Stimulated activated naive CD8-positive, alpha-beta T cell treated with anti-CD3 and anti-CD28 coated beads, Interleukin-15, Interleukin-2, amounts not matched to agents 100 ng/mL and 50 ng/mL, for 24 hours (primary cell): Measurements from ENCODE around the gene PRDM16.

Experiments used
- H3K27ac Mint-ChIP-seq: one replicate; pipeline ENCODE4 v1.8.0; 2021; ENCODE audit warnings: mild to moderate bottlenecking, mixed read lengths
- H3K27me3 Mint-ChIP-seq: one replicate; pipeline ENCODE4 v1.8.0; 2021; ENCODE audit warnings: mixed read lengths
- H3K36me3 Mint-ChIP-seq: one replicate; pipeline ENCODE4 v1.8.0; 2021; ENCODE audit warnings: low read depth, mixed read lengths
- H3K4me1 Mint-ChIP-seq: one replicate; pipeline ENCODE4 v1.8.0; 2021; ENCODE audit warnings: low read depth, mixed read lengths
- H3K4me3 Mint-ChIP-seq: one replicate; pipeline ENCODE4 v1.8.0; 2021; ENCODE audit warnings: mild to moderate bottlenecking, mixed read lengths
- H3K9me3 Mint-ChIP-seq: one replicate; pipeline ENCODE4 v1.8.0; 2021; ENCODE audit warnings: mixed read lengths

Gene PRDM16

DNA sequence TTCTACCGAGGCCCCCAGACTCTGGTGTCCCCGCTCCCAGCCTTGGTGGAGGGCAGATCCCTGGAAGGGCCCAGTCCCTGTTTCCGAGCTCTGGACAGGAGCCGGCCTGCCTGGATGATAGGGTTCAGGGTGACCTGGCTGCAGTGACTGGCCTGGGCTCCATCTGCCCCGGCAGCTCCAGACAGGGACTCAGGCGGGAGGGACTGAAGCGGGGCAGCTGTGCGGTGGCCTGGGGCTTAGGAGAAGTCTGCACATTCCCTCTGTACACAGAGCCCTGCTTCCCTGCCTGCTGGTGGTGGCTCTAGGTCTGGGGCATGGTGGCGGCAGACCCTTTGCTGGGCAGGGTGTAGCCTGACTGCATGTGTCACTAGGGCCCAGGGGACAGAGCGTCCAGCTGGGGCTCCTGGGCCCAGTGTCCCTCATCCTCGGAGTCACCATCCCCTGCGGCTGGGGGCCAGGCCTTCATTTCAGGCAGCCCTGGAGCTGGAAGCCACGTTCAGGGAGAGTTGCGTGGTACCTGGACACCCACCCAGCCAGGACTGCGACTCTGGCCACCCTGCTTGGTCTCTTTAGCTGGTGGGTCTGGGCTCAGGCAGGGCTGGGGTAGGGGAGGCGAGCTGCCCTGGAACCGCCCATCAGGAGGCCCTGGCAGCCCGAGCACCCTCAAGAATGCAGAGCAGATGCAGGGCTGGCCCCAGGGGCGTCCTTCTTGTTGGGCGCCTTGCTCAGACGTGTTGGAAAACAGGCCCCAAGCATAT lies 395.1 kb downstream of the PRDM16 start:
- Mint-ChIP-seq H3K9me3 (no peaks in the 10 kb centered on the region), H3K4me3 (no peak overlapping the region), H3K27ac (no peak overlapping the region), H3K27me3 (no peaks in the 10 kb centered on the region), H3K4me1 (no peaks in the 10 kb centered on the region), H3K36me3 (no peaks in the 10 kb centered on the region)

DNA sequence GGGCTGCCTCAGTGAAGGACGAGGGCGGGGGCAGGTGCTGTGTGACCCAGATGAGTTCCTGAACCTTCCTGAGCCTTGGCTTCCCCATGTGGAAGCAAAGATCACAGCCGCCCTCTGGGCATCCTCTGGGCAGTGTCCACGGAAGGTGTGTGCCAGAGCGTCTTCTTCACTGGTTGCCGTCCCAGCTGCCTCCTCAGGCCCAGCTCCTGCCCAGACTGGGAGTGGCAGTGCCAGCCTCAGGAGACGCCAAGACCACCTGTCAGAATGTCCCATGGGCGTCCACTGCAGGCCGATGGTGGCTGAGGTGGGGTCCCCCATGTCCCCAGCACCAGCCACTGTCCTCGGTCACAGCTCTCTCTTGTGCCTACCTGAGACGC lies 395.6 kb downstream of the PRDM16 start:
- Mint-ChIP-seq H3K36me3 (no peaks in the 10 kb centered on the region), H3K27ac (no peak overlapping the region), H3K4me3 (no peak overlapping the region), H3K4me1 (no peaks in the 10 kb centered on the region), H3K27me3 (no peaks in the 10 kb centered on the region), H3K9me3 (no peaks in the 10 kb centered on the region)

DNA sequence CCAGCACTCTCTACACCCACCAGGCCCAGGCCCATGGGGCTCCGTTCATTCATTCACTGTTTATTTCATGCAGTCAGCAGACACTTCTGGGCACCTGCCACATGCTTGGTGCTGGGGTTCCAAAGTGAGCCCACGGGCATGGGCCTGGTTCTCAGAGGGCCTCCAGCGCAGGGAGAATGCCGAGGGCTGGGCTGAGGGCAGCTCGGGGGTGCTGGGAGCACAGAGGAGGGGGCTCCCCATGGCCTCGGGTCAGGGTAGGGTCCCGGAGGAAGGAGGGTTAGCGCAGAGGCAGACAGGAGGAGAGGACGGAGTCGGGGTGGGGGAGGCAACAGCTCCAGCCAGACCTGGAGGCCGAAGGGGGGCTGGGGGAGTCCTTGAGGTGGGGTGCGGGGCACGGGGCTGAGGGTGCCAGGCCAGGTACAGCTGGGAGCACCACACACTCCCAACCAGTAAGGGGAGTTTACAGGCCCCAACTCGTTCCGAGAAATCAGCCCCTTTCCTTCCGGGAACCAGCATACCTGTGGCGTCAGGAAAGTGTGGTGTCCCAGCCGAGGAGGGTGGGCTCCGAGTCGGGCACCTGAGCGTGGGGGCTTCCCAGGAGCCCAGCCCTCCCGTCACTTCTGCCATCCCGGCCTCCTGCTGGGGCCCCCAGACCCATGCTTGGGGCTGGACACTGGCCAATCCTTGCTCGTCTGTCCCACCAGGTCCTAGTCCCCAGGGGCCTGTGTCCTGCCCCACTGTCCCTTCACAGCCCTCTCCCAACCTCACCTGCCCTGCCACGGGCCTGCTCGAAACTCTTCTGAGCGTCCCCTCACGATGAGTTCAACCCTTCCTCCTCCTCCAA lies 396.3 kb downstream of the PRDM16 start:
- no peak overlapping the region for H3K27ac Mint-ChIP-seq
- no peaks in the 10 kb centered on the region for H3K9me3 Mint-ChIP-seq
- H3K4me1 Mint-ChIP-seq: no peaks in the 10 kb centered on the region
- H3K27me3 Mint-ChIP-seq: no peaks in the 10 kb centered on the region
- no peaks in the 10 kb centered on the region for H3K36me3 Mint-ChIP-seq
- H3K4me3 Mint-ChIP-seq: no peak overlapping the region

DNA sequence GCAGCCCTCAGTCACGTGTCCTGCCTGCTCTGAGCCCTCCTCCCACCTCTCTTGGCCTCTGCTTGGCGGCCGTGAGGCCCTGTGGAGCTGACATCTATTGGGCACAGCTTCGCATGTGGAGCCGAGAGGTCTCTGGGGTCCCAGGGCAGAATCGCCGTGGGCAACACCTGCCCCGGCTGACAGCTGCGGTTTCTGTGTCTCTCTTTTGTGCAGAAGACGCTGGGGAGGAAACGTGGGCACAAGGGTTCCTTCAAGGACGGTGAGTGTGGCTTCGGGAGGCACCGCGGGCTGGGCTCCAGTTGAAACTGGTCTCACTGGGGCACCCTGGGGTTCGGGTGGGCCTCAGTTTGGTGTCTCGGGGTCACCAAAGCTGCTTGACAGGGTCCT lies 396.9 kb downstream of the PRDM16 start:
- no peaks in the 10 kb centered on the region for H3K9me3 Mint-ChIP-seq
- no peak overlapping the region for H3K27ac Mint-ChIP-seq
- no peaks in the 10 kb centered on the region for H3K27me3 Mint-ChIP-seq
- H3K36me3 Mint-ChIP-seq: no peaks in the 10 kb centered on the region
- no peak overlapping the region for H3K4me3 Mint-ChIP-seq
- H3K4me1 Mint-ChIP-seq: no peaks in the 10 kb centered on the region

DNA sequence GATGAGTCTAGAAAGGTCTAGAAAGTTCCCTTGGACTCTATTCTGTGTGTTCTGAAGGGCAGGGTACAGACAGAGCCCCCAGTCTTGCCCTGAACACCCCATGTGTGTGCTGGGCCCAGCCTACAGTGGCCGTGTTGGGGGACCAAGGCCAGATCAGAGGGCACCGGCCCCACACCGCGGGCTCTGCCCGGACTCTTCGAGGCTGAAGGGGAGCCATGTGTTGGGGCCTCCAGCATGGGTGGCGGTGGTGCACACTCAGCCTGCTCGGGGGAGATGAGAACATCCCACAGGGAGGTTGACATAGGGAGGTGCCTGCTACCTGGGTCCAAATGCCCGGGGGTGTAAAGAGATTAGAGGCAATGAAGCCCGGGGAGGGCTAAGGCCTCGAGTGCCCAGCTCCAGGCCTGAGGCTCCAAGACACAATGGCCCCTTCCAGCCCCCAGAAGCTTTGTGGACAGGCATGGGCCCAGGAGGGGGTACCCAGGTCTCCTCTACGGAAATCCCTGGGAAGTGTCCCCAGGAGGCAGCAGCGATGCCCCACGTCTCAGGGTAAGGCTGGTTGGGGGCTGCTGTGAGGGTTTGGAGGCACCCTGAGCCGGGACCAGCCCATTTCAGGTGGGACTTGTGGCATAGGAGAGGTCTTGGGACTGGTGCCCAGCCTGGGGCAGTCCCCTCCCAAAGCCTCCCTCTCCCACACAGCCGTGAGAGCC lies 397.5 kb downstream of the PRDM16 start:
- Mint-ChIP-seq H3K27ac (no peak overlapping the region), H3K4me3 (no peak overlapping the region), H3K4me1 (no peaks in the 10 kb centered on the region), H3K36me3 (no peaks in the 10 kb centered on the region), H3K27me3 (no peaks in the 10 kb centered on the region), H3K9me3 (no peaks in the 10 kb centered on the region)

DNA sequence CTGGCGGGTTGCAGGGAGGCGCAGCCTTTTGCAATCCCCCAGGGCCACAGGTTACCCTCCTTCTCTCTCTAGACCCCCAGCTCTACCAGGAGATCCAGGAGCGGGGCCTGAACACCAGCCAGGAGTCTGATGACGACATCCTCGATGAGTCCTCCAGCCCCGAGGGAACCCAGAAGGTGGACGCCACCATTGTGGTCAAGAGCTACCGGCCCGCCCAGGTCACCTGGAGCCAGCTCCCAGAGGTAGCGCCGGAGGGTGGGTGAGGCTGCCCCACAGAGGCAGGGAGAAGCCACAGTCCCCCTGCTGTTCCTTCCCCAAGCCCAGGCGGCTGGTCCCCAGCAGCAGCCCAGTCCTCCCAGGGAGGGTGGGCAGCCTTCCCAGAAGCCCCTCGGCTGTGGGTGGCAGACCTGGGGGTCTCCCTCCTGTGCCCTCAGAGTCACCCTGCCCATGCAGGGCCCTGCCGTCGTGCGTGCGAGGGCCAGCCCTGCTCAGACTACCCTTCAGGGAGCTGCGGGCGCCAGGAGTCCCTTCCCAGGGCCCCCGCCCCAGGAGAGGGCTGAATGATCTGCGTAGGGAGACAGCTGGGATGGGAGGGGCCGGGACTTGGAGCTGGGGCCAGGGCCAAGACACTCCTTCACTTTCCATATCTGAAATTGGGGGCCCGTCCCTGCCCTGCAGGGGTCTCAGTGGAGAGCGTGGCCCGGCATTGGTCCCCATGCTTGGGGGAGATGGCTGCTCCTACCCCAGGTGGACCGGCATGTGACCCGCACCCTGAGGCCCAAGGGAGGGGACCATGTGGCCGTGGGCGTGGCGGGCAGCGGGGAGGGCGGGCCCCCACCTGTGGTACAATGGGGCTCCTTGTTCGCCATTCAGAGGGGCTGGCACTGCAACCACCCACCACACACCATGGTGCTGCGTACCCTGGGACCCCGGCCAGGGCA lies 398.4 kb downstream of the PRDM16 start:
- no peaks in the 10 kb centered on the region for H3K27me3 Mint-ChIP-seq
- H3K4me1 Mint-ChIP-seq: no peaks in the 10 kb centered on the region
- H3K27ac Mint-ChIP-seq: no peak overlapping the region
- no peak overlapping the region for H3K4me3 Mint-ChIP-seq
- H3K36me3 Mint-ChIP-seq: no peaks in the 10 kb centered on the region
- H3K9me3 Mint-ChIP-seq: no peaks in the 10 kb centered on the region

DNA sequence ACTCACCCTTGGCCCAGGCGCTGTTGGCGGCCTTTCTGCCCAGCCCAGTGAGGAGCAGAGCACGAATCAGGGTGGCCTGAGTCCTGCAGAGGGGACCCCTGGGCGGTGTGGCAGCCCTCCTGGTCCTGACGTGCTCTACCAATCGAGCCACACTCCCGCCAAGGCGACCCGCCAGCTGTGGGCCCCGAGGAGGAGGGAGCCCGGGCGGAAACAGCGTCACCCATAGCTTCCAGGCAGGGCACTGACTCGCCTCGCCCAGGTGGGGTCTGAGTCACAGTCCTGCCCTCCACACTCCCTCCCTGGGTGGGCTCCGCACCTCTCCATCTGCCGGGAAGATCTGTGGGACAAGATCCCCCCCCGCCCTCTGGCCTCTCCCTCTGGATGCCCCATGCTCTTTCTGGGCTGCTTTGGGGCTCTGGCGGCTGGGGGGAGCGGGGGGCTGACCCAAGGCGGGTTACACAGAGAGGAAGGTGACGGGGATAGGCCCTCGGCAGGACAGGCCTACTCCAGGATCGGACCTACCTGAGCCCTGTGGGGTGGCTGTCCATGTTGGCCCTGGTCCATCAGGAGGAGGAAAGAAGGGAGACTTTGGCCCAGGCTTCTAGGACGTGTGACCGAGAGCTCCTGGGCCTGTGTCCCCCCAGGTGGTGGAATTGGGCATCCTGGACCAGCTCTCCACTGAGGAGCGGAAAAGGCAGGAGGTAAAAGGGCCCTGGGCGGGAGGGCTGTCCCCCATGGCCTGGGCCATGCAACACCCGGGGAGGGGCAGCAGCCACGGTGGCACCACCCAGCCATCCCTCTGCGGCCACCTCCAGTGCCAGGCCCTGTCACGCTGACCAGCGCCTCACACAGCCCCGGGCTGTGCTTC lies 399.5 kb downstream of the PRDM16 start:
- Mint-ChIP-seq H3K27me3 (no peaks in the 10 kb centered on the region), H3K36me3 (no peaks in the 10 kb centered on the region), H3K4me1 (no peaks in the 10 kb centered on the region)

DNA sequence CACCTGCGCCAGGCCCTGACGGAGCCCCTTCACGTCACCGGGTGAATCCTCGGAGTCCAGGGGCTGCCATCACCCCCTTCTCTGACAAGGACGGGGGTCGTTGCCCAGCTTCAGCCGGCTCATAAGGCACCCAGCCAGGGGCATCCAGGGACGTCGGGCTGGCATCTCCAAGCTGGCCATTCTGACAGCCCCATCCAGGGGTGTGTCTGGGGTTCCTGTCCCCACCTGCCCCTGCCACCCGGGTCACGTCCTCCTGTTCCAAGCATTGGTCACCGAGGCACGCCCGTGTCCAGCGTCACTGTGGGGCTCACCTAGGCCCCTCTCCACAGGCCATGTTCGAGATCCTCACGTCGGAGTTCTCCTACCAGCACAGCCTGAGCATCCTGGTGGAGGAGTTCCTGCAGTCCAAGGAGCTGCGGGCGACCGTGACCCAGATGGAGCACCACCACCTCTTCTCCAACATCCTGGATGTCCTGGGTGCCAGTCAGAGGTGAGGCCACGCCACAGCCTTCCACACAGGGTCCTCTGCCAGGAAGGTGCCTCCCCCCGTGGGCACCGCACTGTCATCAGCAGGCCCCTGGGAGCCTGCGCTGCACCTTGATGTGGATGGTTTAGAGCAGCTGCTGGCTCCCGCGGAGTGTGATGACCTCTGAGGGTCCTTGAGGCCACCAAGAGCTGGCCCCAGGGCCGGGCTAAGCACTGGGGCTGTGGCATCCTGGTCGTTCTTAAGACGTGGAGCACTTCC lies 400.3 kb downstream of the PRDM16 start:
- H3K27ac Mint-ChIP-seq: no peak overlapping the region
- no peaks in the 10 kb centered on the region for H3K9me3 Mint-ChIP-seq

More for the DNA sequence above, 399.5 kb downstream of the PRDM16 start:
- no peak overlapping the region for H3K4me3 Mint-ChIP-seq
- no peaks in the 10 kb centered on the region for H3K9me3 Mint-ChIP-seq
- no peak overlapping the region for H3K27ac Mint-ChIP-seq

DNA sequence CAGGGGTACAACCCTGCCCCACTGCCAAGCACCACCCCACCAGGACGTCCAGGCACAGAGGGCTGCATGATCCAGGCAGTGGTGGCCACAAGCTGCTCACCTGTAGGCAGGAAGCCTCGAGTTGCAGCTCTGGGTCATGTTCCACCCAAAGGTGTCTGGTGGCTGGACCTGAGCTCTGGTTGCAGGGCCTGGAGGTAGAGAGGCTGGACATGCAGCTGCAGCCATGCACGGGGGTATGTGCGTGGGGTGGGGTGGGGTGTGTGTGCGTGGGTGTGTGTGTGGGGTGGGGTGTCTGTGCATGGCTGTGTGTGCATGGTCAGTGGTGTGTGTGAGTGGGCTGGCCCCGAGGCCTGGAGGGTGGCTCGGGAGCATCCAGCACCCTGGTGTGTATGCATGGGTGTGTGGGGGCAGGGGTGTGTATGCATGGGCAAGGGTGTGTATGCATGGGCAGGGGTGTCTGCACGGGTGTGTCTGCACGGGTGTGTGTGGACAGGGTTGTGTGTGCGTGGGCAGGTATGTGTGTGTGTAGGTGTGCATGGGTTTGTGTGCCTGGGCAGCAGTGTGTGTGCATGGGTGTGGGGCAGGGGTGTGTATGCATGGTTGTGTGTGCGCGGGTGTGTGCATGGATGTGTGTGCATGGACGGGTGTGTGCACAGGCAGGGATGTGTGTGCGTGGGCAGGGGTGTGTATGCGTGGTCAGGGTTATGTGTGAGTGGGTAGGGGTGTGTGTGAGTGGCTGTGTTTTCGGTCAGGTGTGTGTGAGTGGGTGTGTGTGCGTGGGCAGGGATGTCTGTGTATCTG lies 401.0 kb downstream of the PRDM16 start:
- Mint-ChIP-seq H3K27ac (peak overlapping the region; percentile 26), H3K27me3 (no peaks in the 10 kb centered on the region)

More for the DNA sequence above, 400.3 kb downstream of the PRDM16 start:
- no peak overlapping the region for H3K4me3 Mint-ChIP-seq
- H3K4me1 Mint-ChIP-seq: no peaks in the 10 kb centered on the region
- no peaks in the 10 kb centered on the region for H3K36me3 Mint-ChIP-seq
- H3K27me3 Mint-ChIP-seq: no peaks in the 10 kb centered on the region

DNA sequence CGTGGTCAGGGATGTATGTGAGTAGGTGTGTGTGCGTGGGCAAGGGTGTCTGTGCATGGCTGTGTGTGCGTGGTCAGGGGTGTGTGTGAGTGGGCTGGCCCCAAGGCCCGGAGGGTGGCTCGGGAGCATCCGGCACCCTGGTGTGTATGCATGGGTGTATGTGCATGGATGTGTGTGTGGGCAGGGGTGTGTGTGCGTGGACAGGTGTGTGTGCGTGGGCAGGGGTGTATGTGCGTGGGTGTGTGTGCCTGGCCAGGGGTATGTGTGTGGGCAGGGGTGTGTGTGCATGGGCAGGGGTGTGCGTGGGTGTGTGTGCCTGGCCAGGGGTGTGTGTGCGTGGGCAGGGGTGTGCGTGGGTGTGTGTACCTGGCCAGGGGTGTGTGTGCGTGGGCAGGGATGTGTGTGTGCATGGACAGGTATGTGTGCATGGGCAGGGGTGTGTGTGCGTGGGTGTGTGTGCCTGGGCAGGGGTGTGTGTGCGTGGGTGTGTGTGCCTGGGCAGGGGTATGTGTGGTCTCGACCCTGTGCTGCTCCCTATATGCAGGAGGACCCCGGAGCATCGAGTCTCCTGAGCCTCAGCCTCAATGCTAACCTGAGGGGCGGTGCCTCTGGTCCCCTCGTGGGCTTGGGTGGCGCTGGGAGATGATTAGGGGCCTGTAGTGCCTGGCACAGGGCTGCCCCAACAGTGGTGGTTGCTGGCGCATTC lies 401.8 kb downstream of the PRDM16 start:
- Mint-ChIP-seq H3K36me3 (no peaks in the 10 kb centered on the region), H3K9me3 (no peaks in the 10 kb centered on the region), H3K27ac (no peak overlapping the region)

More for the DNA sequence above, 401.0 kb downstream of the PRDM16 start:
- Mint-ChIP-seq H3K4me3 (no peak overlapping the region), H3K4me1 (no peaks in the 10 kb centered on the region), H3K36me3 (no peaks in the 10 kb centered on the region), H3K9me3 (no peaks in the 10 kb centered on the region)

DNA sequence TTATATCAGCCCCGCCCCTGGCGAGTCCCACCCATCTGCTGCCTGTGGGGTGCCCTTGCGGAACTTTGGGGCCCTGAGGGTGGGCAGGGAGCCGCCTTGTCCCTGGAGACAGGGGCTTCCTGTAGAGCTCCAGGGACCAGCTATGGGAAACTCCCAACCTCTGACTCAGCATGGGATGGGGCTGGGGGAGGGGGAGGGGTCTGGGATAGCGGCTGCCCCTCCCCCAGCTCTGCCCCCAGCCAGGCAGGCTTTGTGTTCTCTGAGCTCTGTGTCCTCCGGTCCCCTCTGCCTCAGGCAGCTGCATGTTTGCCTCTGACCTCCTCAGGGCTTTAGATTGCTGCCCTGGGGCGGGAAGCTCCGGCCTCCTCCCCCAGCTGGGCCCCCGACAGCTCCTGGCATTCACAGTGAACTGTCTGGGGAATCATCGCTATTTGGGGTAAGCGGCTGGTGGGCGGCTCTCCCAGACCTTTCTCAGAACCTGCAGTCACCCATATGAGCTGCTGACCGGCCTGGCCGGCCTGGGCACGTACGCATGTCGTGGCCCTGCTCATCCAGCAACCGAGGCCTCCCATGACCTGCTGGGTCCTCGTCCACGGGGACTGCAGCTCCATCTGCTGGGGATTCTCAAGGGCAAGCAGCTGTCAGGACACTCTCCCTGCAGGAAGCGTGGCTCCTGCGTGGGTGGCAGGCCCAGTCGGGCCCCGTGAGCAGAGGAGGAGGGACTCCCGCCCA lies 402.5 kb downstream of the PRDM16 start:
- H3K27me3 Mint-ChIP-seq: no peaks in the 10 kb centered on the region
- no peak overlapping the region for H3K27ac Mint-ChIP-seq
- H3K4me3 Mint-ChIP-seq: no peak overlapping the region
- no peaks in the 10 kb centered on the region for H3K9me3 Mint-ChIP-seq
- H3K4me1 Mint-ChIP-seq: no peaks in the 10 kb centered on the region
- no peaks in the 10 kb centered on the region for H3K36me3 Mint-ChIP-seq

More for the DNA sequence above, 401.8 kb downstream of the PRDM16 start:
- Mint-ChIP-seq H3K27me3 (no peaks in the 10 kb centered on the region), H3K4me3 (no peak overlapping the region), H3K4me1 (no peaks in the 10 kb centered on the region)
